Activated CD4-positive, alpha-beta T cell treated with anti-CD3 and anti-CD28 coated beads for 36 hours (primary cell): ENCODE measurements around the gene NFIA. TPM values are rescaled to one million over a fixed set of nuclear protein-coding genes. Genes with fewer than 3 reads are reported as not detected.

Source experiments
- ATAC-seq: fragments of 200-7000 bp; cut with Tn5 transposase; one replicate; pipeline ENCODE4 v1.10.0; 2021; ENCODE audit warnings: mild to moderate bottlenecking, moderate library complexity
- CTCF ChIA-PET: fragments of 350-600 bp; sonication (Branson Sonifier 250); formaldehyde crosslinking; loops from one replicate; lab custom pipeline; 2021; ENCODE audit warnings: antibody characterized with exemption; lab: Charles Lee
- POLR2A ChIA-PET: fragments of 350-600 bp; sonication (Branson Sonifier 250); formaldehyde crosslinking; loops from one replicate; lab custom pipeline; 2021; ENCODE audit warnings: antibody characterized with exemption, inconsistent platforms; lab: Charles Lee
- DNase-seq: peaks from one replicate; pipeline ENCODE4 v3.0.0-alpha.2; 2020
- H3K27ac Mint-ChIP-seq: one replicate; pipeline ENCODE4 v1.8.0; 2021; ENCODE audit warnings: mixed read lengths
- H3K27me3 Mint-ChIP-seq: one replicate; pipeline ENCODE4 v1.8.0; 2021; ENCODE audit warnings: mixed read lengths
- H3K36me3 Mint-ChIP-seq: one replicate; pipeline ENCODE4 v1.8.0; 2021; ENCODE audit warnings: low read depth, mixed read lengths
- H3K4me1 Mint-ChIP-seq: one replicate; pipeline ENCODE4 v1.8.0; 2021; ENCODE audit warnings: mixed read lengths
- H3K4me3 Mint-ChIP-seq: one replicate; pipeline ENCODE4 v1.8.0; 2021; ENCODE audit warnings: mild to moderate bottlenecking, moderate library complexity, mixed read lengths
- H3K9me3 Mint-ChIP-seq: one replicate; pipeline ENCODE4 v1.8.0; 2021; ENCODE audit warnings: low read depth, mixed read lengths
- intact Hi-C, 2 experiments: fragments of 100-400 bp; cut with DNase I in 1 of 2; cut with micrococcal nuclease in 1 of 2; formaldehyde crosslinking; loops; one replicate each; pipeline versions ENCODE4 v1.14.2 to v1.15.1; 2022 to 2024; cut with DNase I, micrococcal nuclease
- total RNA-seq, 2 experiments: library from RNA; stranded (reverse); gene quantifications; one replicate each; pipeline ENCODE4 v1.2.3, GENCODE V29; 2021

The NFIA gene
- total RNA-seq, 2 experiments from 2014 or later, result 3.0 to 3.2 TPM

GRCh38 chr1:61419657-61420056 lies 337.3 kb downstream of the NFIA start:
- Mint-ChIP-seq H3K27ac (no peak overlapping the region), H3K27me3 (no peaks in the 10 kb centered on the region), H3K9me3 (no peaks in the 10 kb centered on the region), H3K4me1 (no peaks in the 10 kb centered on the region), H3K4me3 (no peak overlapping the region), H3K36me3 (peaks cover 2% of the 10 kb centered on the region)
- intact Hi-C loops, result no loop called here
- ChIA-PET CTCF (interaction anchor here (0.6 to 0.7 kb wide), 2 partner anchors 34 to 35 kb away, joined by 3 read pairs; no protein-coding TSS in a partner anchor), POLR2A (no interaction called here)
- no peak for DNase-seq
- ATAC-seq, result no peak

DNA sequence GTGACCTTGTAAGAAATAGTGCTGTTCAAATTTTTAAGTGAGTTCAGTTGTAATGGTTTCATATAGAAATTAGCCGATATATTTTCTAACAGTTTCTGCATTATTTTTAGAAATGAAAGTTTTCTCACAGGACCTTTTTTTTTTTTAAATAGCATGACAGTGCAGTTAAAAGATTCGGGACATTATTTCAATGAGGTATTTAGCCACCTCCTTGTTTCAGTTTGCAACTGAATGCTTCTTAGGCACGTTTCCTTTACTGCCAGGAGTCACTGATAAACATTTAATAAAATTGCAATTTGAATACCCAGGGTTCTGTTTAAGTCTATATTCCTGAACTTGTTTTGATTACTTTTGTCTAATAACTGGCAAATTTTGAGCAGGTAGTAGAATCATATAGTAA lies 337.9 kb downstream of the NFIA start:
- ChIA-PET POLR2A (no interaction called here), CTCF (interaction anchor here (0.7 kb wide), 1 partner anchor 35 kb away, joined by 3 read pairs; no protein-coding TSS in a partner anchor)
- ATAC-seq, result no peak
- Mint-ChIP-seq H3K27ac (no peak overlapping the region), H3K4me3 (no peak overlapping the region), H3K36me3 (peaks cover 2% of the 10 kb centered on the region), H3K4me1 (no peaks in the 10 kb centered on the region), H3K9me3 (no peaks in the 10 kb centered on the region), H3K27me3 (no peaks in the 10 kb centered on the region)
- intact Hi-C loops, result no loop called here
- DNase-seq, result no peak

DNA sequence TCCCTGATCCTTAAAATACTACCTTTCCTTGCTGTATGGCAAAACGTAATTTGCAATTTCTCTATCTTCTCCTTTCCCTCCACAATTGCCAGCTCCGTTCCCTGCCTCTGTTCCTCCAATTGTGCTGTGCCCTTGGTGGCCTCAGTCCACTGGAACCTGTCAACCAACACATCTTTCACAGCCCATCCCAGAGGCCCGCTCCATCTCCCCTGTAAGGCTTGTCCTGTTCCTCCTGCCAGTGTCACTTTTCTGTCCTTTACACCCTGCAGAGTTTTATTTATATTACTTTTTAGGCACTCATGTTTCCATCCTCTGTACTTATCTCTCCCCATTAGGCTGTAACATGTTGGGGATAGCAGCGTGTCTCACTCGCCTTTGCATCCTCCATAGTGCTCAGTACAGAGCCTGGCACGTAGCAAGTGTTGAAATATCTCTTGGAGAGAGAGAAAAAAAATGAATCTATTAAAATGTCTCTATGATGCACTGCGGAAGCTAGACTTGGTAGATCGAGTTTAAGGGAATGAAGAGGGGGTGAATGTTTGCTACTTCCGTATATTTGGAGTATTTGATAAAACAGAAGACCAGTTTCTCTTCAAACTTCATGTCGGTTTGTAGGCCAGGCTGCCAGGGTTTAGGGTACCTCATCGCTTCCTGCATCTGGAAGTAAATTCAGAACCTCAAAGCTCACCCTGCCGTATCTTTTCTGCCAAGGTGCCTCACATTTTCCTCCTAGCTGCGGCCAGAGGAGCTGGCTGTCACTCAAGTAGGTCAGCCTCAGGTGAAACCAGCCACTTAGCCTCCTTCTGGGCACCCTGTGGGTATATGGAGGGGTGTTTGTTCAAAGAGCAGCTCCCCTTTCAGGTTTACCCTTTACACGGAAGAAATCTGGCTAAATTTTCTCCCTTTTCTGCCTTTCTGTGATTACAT lies 338.8 kb downstream of the NFIA start:
- DNase-seq (no peak), ATAC-seq (no peak)
- H3K4me3 Mint-ChIP-seq, result no peak overlapping the region
- H3K27ac Mint-ChIP-seq, result no peak overlapping the region
- intact Hi-C loops, result no loop called here
- POLR2A ChIA-PET, result interaction anchor here (0.6 kb wide), 1 partner anchor 182 kb away, joined by 3 read pairs; no protein-coding TSS in a partner anchor
- peaks cover 2% of the 10 kb centered on the region for H3K36me3 Mint-ChIP-seq
- H3K27me3 Mint-ChIP-seq, result no peaks in the 10 kb centered on the region
- no peaks in the 10 kb centered on the region for H3K4me1 Mint-ChIP-seq
- CTCF ChIA-PET, result no interaction called here
- H3K9me3 Mint-ChIP-seq, result no peaks in the 10 kb centered on the region

DNA sequence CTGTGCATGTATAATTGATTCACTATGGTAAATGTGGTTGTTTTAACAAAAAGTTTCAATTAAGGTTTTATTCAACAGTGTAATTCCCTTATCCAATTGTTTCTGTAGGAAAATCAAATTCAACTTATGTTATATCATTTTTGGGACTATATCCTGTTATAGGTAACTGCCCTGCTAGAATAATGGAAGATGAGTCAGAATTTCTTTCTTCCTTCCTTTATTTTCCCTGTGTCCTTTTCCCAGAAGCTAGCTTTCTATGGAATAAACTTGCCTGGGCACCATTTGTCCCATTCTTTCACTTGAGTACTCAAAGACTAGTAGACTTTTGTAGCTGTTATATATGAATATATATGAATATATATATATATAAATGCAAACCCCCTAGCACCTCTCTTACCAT lies 341.3 kb downstream of the NFIA start:
- no peak overlapping the region for H3K4me3 Mint-ChIP-seq
- no peaks in the 10 kb centered on the region for H3K9me3 Mint-ChIP-seq
- H3K4me1 Mint-ChIP-seq, result no peaks in the 10 kb centered on the region
- H3K27ac Mint-ChIP-seq, result no peak overlapping the region
- POLR2A ChIA-PET, result no interaction called here
- DNase-seq, result no peak
- ATAC-seq, result no peak
- H3K36me3 Mint-ChIP-seq, result peaks cover 2% of the 10 kb centered on the region
- CTCF ChIA-PET, result no interaction called here
- intact Hi-C loops, result no loop called here
- H3K27me3 Mint-ChIP-seq, result no peaks in the 10 kb centered on the region

DNA sequence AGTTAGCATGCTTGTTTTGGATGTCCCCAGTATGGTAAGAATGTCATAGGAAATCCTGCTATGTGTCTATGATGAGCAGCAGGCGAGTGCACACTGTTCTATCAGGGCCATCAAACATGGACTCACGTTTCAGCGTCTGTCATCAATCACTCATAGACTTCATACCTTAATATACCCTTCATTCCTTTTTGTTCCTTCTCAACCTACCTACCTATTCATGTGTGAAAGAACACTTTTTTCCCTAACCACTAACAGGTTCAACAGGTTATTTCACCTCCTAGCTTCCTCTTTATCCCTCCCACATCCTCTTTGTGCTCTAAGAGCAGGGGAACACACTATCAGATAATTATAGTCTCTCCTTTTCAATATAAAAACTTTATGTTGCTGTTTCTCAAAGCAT lies 342.0 kb downstream of the NFIA start:
- no peak for ATAC-seq
- peaks cover 2% of the 10 kb centered on the region for H3K36me3 Mint-ChIP-seq
- intact Hi-C loops, result no loop called here
- CTCF ChIA-PET, result no interaction called here
- no peak overlapping the region for H3K4me3 Mint-ChIP-seq
- no peak overlapping the region for H3K27ac Mint-ChIP-seq
- H3K27me3 Mint-ChIP-seq, result no peaks in the 10 kb centered on the region
- no peak for DNase-seq
- no peaks in the 10 kb centered on the region for H3K9me3 Mint-ChIP-seq
- POLR2A ChIA-PET, result interaction anchor here (0.6 kb wide), 1 partner anchor 150 kb away, joined by 3 read pairs; no protein-coding TSS in a partner anchor
- H3K4me1 Mint-ChIP-seq, result no peaks in the 10 kb centered on the region

- DNase-seq (no peak), ATAC-seq (no peak)
- no peaks in the 10 kb centered on the region for H3K9me3 Mint-ChIP-seq
- no peak overlapping the region for H3K27ac Mint-ChIP-seq
- ChIA-PET POLR2A (interaction anchor here (0.6 kb wide), 2 partner anchors 149 to 374 kb away, joined by 3 read pairs; no protein-coding TSS in a partner anchor), CTCF (interaction anchor here (0.7 to 0.9 kb wide), 2 partner anchors 314 to 375 kb away, joined by 3 to 4 read pairs; no protein-coding TSS in a partner anchor)
- peaks cover 2% of the 10 kb centered on the region for H3K36me3 Mint-ChIP-seq
- intact Hi-C loops, result no loop called here
- H3K27me3 Mint-ChIP-seq, result no peaks in the 10 kb centered on the region
- no peak overlapping the region for H3K4me3 Mint-ChIP-seq
- no peaks in the 10 kb centered on the region for H3K4me1 Mint-ChIP-seq
Measured at GRCh38 chr1:61425040-61425439, 342.7 kb downstream of the NFIA start.

- DNase-seq (no peak), ATAC-seq (no peak)
- Mint-ChIP-seq H3K9me3 (no peaks in the 10 kb centered on the region), H3K4me3 (no peak overlapping the region), H3K4me1 (no peaks in the 10 kb centered on the region), H3K27ac (no peak overlapping the region), H3K36me3 (no peaks in the 10 kb centered on the region), H3K27me3 (no peaks in the 10 kb centered on the region)
- ChIA-PET POLR2A (no interaction called here), CTCF (no interaction called here)
- intact Hi-C loops, result no loop called here
Measured at GRCh38 chr1:61426254-61426653, 343.9 kb downstream of the NFIA start.

GRCh38 chr1:61426885-61427284 lies 344.5 kb downstream of the NFIA start:
- H3K27me3 Mint-ChIP-seq, result no peaks in the 10 kb centered on the region
- ChIA-PET POLR2A (no interaction called here), CTCF (no interaction called here)
- H3K36me3 Mint-ChIP-seq, result no peaks in the 10 kb centered on the region
- DNase-seq (no peak), ATAC-seq (no peak)
- intact Hi-C loops, result no loop called here
- no peaks in the 10 kb centered on the region for H3K4me1 Mint-ChIP-seq
- H3K9me3 Mint-ChIP-seq, result no peaks in the 10 kb centered on the region
- no peak overlapping the region for H3K27ac Mint-ChIP-seq
- no peak overlapping the region for H3K4me3 Mint-ChIP-seq

GRCh38 chr1:61427510-61427909 lies 345.1 kb downstream of the NFIA start:
- no peak for ATAC-seq
- no peak for DNase-seq
- CTCF ChIA-PET, result no interaction called here
- Mint-ChIP-seq H3K27ac (no peak overlapping the region), H3K9me3 (no peaks in the 10 kb centered on the region), H3K36me3 (no peaks in the 10 kb centered on the region), H3K4me3 (no peak overlapping the region), H3K4me1 (no peaks in the 10 kb centered on the region), H3K27me3 (no peaks in the 10 kb centered on the region)
- intact Hi-C loops, result no loop called here
- POLR2A ChIA-PET, result no interaction called here

- Mint-ChIP-seq H3K27me3 (no peaks in the 10 kb centered on the region), H3K36me3 (no peaks in the 10 kb centered on the region), H3K4me1 (no peaks in the 10 kb centered on the region), H3K4me3 (no peak overlapping the region), H3K27ac (no peak overlapping the region), H3K9me3 (no peaks in the 10 kb centered on the region)
- intact Hi-C loops, result no loop called here
- POLR2A ChIA-PET, result no interaction called here
- no peak for DNase-seq
- CTCF ChIA-PET, result interaction anchor here (1.3 kb wide), 1 partner anchor 26 kb away, joined by 3 read pairs; no protein-coding TSS in a partner anchor
- no peak for ATAC-seq
Measured at GRCh38 chr1:61428146-61428545, 345.8 kb downstream of the NFIA start.

DNA sequence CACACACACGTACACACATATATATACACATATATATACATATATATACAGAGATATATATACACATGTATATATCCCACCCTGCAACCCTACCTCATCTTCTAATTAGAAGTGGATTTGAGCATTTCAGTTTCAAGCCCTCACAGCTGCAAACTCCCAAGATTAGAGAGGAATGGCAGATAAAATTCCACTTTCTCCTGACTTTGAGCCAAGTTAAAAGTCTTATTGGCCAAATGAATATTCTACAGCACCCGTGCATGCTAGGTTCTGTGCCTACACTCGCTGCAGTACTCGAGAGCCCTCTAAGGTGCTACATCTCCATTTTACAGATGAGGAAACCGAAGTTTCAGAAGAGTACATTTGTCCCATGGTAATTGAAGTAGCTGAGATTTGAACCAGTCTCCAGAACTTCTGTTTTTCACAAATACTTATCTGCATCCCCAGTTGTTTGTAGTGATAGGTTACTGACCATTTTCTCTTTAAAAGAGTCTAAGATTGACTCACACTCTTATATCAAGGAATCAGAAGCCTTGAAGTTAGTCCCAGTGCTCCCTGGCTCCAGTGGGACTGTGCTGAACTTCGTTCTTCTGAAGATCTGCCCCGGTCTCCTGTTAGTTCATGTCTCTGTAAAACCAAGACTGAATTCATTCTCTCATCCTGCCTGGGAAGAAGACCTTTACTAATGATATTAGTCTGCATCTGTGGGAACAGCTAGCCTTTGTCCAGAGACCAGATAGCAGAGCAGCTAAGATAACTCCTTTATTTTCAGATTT lies 350.4 kb downstream of the NFIA start:
- ATAC-seq, result no peak
- Mint-ChIP-seq H3K36me3 (no peaks in the 10 kb centered on the region), H3K27ac (no peak overlapping the region), H3K27me3 (no peaks in the 10 kb centered on the region), H3K4me1 (no peaks in the 10 kb centered on the region), H3K9me3 (no peaks in the 10 kb centered on the region), H3K4me3 (no peak overlapping the region)
- CTCF ChIA-PET, result interaction anchor here (1.7 kb wide), 1 partner anchor 156 kb away, joined by 6 read pairs; no protein-coding TSS in a partner anchor
- DNase-seq, result no peak
- intact Hi-C loops, result no loop called here
- POLR2A ChIA-PET, result no interaction called here
